Suprapubic skin (tissue), 4 donors: ENCODE data around the gene NHSL2.

Experiments
- EP300 ChIP-seq: sonication (generic); formaldehyde crosslinking; IDR thresholded peaks from one replicate; pipeline ENCODE4 v1.6.1; 2017; ENCODE audit warnings: antibody characterized with exemption
- POLR2A ChIP-seq, 2 donors: fragments of 450-650 bp; IDR thresholded peaks; one replicate each; pipeline ENCODE4 v1.6.1; 2017; ENCODE audit warnings: antibody characterized with exemption in 2 of 2, mild to moderate bottlenecking in 2 of 2, moderate library complexity in 2 of 2
- POLR2AphosphoS5 ChIP-seq, 3 donors: sonication (generic); formaldehyde crosslinking; IDR thresholded peaks; one replicate each; pipeline ENCODE4 v1.6.1; 2017; ENCODE audit warnings: antibody characterized with exemption in 3 of 3
- TF ChIP-seq, protein P1 (sequence below), 2 donors: fragments of 200-600 bp in 1 of 2; fragments of 450-650 bp in 1 of 2; sonication (generic) in 1 of 2; IDR thresholded peaks; one replicate each; pipeline ENCODE4 v1.5.1; 2016 to 2019; ENCODE audit warnings: antibody characterized with exemption in 2 of 2, mild to moderate bottlenecking in 1 of 2, moderate library complexity in 1 of 2

DNA sequence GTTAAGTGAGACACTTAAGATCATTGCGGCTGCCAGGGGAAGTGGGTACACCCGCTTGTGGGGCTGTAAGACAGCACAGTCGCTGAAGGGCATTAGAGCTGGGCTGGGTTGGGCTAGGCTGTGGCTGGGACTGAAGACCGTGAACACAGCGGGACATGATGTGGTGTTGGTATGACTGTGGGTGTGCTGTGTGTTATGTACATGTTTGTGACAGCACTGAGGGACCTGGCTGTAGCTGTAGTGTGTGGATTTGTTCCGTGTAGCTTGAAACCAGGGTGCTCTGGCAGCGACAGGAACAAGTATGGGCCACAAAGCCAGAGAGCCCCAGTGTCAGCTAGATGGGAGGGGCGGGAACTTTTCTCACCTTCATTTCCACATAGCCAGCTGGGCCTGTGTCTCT lies 82.1 kb downstream of the NHSL2 start:
- TF ChIP-seq POLR2A (IDR thresholded peaks at IDR 0.05): no peak
- no peak for TF ChIP-seq POLR2AphosphoS5 (IDR thresholded peaks at IDR 0.05)
- TF ChIP-seq EP300: no peak
- TF ChIP-seq, protein P1, sequence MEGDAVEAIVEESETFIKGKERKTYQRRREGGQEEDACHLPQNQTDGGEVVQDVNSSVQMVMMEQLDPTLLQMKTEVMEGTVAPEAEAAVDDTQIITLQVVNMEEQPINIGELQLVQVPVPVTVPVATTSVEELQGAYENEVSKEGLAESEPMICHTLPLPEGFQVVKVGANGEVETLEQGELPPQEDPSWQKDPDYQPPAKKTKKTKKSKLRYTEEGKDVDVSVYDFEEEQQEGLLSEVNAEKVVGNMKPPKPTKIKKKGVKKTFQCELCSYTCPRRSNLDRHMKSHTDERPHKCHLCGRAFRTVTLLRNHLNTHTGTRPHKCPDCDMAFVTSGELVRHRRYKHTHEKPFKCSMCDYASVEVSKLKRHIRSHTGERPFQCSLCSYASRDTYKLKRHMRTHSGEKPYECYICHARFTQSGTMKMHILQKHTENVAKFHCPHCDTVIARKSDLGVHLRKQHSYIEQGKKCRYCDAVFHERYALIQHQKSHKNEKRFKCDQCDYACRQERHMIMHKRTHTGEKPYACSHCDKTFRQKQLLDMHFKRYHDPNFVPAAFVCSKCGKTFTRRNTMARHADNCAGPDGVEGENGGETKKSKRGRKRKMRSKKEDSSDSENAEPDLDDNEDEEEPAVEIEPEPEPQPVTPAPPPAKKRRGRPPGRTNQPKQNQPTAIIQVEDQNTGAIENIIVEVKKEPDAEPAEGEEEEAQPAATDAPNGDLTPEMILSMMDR (IDR thresholded peaks at IDR 0.05): no peak
